ENCODE data around the gene JARID2.

The JARID2 gene

DNA sequence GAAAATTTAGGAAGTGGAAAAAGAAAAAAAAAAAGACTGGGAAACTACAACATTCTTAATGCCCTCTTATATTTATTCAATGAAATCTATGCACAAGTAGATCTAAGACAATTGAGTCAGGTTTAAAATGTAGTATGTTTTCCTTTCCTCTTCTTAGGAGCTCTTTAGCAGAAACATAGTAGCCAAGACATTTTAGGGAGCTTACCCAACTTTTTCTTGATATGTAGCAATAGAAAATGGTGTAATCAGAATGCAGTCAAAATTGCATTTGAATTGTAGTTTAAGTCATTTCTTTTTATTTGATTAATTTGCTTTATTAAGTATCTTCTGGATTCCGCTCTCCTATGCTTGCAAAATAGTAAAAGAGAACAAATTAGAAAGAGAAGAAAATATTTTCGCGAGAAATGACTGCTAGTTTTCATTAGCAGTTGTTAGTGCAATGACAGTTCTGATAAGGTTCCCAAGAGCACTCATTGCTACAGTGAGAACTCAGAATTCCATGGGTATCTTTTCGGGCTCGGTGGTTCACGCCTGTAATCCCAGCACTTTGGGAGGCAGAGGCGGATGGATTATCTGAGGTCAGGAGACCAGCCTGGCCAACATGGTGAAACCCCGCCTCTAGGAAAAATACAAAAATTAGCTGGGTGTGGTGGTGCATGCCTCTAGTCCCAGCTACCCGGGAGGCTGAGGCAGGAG, 52.2 kb downstream of the JARID2 start:
- TF ChIP-seq GATA2 (IDR thresholded peaks at IDR 0.05; ENCODE audit: low read depth, low read length) (no peak), GATA3 (IDR thresholded peaks at IDR 0.05; ENCODE audit: low read depth, low read length) (no peak)

DNA sequence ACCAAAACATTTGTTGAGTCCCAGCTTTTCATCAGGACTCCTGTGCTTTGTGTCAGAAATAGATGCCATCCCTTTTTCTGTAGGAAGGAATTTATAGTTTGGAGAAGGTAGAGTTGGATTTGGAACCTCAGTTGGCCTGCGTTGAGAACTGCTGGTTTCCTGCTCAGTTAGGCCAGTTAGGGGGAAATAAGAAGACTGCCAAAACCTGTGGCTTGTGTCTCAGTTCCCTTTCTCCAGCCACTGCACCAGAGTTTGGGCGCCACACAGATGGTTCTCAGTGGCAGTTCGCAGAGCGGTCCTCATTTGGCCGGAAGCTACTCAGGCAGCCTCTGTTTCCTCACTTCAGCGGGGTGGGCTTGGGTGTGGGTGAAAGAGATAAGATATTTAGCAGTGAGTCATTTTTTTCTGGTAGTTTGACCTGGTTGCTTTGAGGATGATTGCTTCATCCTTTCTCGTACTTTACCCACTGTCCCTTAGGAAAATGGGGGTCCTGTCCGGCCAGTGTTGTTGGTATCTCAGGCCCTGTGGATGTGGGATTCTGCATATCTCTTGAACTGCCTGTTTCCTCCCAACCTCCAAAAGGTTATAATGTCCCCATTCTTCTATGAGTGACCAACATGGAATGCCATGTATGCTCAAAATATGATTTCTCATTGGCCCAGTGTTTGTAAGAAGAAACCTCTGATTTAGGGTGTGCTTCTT, 53.7 kb downstream of the JARID2 start:
- TF ChIP-seq GATA3 (IDR thresholded peaks at IDR 0.05; ENCODE audit: low read depth, low read length) (no peak), GATA2 (IDR thresholded peaks at IDR 0.05; ENCODE audit: low read depth, low read length) (no peak)

- TF ChIP-seq GATA3 (IDR thresholded peaks at IDR 0.05; ENCODE audit: low read depth, low read length) = no peak
- no peak for TF ChIP-seq GATA2 (IDR thresholded peaks at IDR 0.05; ENCODE audit: low read depth, low read length)
Observed at GRCh38 chr6:15301179-15302006, 55.5 kb downstream of the JARID2 start.

DNA sequence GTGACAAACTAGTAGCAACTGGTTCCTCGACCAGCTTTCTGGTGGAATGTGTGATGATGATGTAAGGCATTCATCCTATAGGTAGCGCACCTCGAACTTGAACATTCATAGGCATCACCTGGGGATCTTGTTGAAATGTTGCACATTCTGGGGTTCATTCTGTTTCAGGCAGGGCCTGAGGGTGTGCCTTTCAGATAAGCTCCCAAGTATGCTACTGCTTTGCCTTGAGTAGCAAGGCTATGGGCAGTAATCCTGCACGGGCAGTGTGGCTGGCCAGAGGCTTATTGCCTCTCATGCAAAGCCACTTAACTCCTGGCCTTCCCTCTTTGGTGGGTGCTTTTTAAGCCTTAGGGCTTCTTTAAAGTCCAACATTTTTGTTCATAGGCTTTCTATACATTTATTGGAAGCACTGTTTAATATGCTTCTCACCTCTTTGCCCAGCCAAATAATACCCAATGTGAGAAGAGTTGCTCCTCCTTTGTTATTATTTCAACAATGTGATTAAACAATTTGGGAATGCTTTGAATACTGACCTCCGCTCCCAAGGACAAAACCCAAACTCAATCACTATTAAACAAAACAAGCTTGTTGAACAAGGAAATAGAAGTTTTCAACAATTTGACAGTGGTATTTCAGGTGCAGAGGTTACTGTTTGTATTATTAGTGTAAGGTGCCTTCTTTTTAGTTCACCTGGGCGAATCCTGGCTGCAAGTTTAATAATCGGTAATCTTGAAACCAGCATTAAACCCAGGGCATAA, 57.5 kb downstream of the JARID2 start:
- TF ChIP-seq GATA3 (IDR thresholded peaks at IDR 0.05; ENCODE audit: low read depth, low read length) (no peak), GATA2 (IDR thresholded peaks at IDR 0.05; ENCODE audit: low read depth, low read length) (no peak)

DNA sequence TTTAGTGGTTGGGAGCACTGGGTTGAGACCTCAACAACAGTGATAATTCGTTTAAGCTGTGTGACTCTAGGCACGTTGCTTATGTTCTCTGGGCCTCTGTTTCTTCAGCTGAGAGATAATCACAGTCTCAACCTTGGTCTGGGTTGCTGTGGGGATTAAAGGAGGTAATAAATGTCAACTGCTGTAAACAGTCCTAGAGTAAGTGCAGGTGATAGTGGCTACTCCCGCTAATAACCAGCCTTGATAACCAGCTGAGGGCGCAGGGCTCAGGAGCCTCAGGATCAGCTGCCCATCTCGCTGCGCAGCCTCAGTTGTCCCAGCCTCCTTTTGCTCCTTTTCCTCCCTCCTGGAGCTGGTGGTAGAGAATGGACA, 58.0 kb downstream of the JARID2 start:
- TF ChIP-seq GATA3 (IDR thresholded peaks at IDR 0.05; ENCODE audit: low read depth, low read length) (no peak), GATA2 (IDR thresholded peaks at IDR 0.05; ENCODE audit: low read depth, low read length) (no peak)

DNA sequence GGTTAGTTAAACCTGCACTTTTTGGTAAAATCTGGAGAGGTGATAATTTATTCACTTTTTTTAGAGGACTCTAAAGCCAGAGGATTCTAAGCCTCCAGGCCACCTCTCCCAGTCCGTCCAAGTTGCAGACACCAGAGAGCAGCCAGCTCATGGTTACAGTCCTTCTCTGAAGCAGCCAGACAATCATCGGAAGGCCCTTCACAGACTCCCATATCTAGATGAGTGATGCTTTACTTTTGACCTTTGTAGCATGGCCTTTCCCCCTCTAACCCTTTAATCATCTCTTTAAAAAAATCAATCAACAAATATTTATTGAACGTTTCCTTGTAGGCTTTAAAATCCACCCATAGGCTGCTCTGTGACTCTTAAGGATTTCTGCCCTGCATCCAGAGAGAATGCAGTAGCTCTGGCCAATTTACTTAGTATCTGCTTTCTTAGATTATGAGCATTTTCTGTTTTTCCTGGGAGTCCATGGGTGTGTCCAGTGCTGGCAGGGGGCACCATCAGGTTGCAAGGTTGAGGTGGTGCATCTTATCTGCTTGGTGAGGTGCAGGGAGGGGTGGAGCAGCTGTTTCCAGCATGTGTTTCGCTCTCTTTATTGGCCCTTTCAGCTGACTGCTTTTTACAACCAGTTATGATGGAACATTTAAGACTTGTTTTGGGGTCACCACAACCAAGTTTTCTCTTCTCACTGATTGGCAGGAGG, 58.6 kb downstream of the JARID2 start:
- no peak for TF ChIP-seq GATA3 (IDR thresholded peaks at IDR 0.05; ENCODE audit: low read depth, low read length)
- TF ChIP-seq GATA2 (IDR thresholded peaks at IDR 0.05; ENCODE audit: low read depth, low read length) = no peak

DNA sequence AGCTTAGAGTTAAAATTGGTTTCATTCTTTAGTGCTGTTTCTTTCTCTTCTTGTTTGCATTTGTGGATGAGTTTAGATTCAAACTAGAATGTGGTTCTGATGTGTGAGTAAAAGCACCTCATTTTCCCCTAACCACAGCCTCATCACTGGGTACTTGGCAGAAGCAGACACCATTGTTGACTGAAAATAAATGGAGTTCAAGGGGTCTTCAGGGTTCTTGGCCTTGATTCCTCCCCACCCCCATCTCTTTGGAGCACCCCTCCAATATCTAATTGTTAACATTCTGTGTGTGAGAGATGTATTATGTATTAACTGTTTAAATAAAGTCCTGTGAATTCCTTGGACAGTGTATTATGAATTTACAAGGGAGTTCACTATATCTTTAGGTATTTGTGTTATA, 59.6 kb downstream of the JARID2 start:
- no peak for TF ChIP-seq GATA3 (IDR thresholded peaks at IDR 0.05; ENCODE audit: low read depth, low read length)
- no peak for TF ChIP-seq GATA2 (IDR thresholded peaks at IDR 0.05; ENCODE audit: low read depth, low read length)

DNA sequence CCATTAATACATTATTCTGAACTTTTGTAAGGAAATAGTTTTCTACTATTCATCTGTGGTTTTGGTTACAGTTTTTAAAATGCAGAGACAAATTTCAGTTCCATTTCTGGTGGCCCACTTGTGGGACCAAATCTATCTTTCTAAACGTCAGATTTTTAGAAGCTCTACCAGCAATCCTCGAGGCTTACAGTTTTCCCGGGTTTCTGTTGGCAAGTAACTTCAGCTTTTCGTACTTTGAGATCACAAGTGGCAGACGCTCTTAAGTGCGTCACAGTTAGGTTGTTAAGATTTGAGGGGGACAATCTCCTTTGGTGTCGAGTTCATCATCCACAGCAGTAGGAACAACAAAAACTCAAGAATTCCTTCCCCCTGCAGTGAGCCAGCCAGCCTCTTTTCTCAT, 60.0 kb downstream of the JARID2 start:
- TF ChIP-seq GATA3 (IDR thresholded peaks at IDR 0.05; ENCODE audit: low read depth, low read length) (no peak), GATA2 (IDR thresholded peaks at IDR 0.05; ENCODE audit: low read depth, low read length) (no peak)

DNA sequence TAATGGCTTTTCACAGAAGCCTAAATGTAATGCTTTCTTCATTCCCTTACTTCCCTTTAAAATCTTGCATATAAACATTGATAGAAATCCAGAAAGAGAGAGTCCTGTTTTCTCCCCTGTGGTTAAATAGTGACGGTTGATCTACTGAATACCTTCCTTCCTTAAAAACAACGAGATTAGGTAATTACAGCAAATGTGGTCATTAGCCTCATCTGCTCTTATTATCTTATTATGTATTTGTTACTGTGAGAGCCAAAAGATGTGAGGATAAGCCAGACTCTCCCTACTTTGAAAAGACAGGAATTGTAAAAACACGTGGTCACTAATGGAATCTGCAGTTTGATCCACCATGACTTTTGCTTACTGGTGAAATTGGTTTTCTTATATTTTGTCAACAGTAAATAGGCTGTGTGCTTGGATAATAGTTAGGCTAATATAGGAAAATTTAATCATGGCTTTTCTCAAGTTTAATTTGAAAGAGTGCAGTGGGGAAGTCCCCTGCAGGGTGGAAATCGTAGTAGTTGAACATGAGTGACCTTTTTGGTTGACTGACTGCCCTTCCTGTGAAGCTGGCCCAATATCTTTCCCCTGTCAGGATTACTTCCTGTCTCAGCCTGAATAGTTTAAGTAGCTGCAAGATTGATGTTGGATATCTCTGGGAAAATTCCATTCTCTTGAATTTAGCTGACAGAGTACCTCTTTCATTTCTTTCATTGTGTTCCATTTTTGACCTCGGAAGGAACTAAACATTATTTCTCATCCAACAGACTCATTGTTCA, 62.8 kb downstream of the JARID2 start:
- TF ChIP-seq GATA2 (IDR thresholded peaks at IDR 0.05; ENCODE audit: low read depth, low read length) (peak; percentile 85), GATA3 (IDR thresholded peaks at IDR 0.05; ENCODE audit: low read depth, low read length) (peak; percentile 95)

DNA sequence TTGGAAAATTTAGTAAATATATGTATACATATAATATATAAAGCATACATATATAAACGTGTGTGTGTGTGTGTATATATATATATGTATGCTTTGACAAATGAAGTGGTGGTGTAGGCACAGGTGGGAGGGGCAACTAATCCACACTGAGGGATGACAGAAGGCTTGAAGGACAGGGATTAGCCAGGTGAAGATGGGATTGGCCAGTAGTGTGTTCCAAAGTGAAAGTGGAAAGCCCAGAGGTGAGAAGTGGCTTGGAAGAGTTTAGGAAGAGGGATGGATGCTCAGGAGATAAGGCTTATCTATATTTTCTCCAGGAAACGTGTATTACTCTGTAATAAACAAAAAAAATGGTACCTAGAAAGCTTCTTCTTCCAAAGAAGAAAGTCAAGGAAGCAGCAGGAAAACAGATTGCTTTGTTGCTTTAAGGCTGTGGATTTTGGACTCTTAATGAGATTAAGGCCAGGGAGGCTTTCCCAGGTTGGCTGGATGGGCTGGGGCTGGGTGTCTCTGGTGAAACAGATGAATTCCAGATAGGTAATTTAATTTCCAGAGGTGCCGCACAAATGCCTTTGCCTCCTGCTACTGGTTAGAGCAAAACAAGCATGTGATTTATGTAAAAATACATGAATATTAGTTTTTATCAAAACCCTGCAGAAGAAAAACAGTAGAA, 63.9 kb downstream of the JARID2 start:
- TF ChIP-seq GATA3 (IDR thresholded peaks at IDR 0.05; ENCODE audit: low read depth, low read length) (no peak), GATA2 (IDR thresholded peaks at IDR 0.05; ENCODE audit: low read depth, low read length) (no peak)

DNA sequence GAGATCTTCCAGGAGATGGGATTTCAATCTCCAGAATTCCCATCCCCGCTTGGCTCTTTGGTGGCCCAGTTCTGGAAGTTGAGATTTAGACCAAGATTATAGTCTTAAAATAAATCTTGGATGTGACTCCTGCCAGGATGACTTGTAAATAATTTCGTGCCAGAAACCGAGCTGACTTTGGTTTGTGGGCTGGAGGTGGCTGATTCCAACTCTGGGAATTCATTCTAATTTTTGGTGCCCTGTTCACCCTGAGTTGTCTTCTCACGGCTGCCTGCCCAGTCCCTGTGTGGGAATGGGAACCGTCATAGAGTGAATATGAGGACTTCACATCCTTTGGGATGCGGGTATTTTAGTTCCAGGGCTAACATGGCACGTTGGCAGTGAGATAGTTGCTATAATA, 64.8 kb downstream of the JARID2 start:
- TF ChIP-seq GATA2 (IDR thresholded peaks at IDR 0.05; ENCODE audit: low read depth, low read length) (no peak), GATA3 (IDR thresholded peaks at IDR 0.05; ENCODE audit: low read depth, low read length) (no peak)

DNA sequence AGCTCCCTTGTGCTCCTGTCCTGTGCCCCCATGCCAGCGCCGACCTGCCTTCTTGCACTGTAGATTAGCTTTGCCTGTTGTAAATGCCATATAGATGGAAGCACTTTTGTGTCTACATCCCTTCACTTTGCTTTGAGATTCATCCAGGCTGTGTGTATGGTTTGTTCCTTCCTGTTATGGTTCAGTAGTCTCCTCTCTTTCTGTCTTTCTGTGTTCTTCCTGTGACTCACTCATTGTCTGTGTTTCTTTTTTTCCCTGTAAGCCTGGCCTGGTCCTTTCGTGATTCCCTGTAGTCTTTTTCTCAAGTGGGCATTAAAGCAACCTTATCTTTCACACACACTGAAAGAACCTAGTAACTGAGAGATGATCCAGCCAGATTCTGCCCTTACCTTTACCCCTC, 66.6 kb downstream of the JARID2 start:
- no peak for TF ChIP-seq GATA2 (IDR thresholded peaks at IDR 0.05; ENCODE audit: low read depth, low read length)
- no peak for TF ChIP-seq GATA3 (IDR thresholded peaks at IDR 0.05; ENCODE audit: low read depth, low read length)

Measured in SH-SY5Y (cell line).